Naive B cell (primary cell): ENCODE measurements around the gene CCL18. TPM values are rescaled to one million over a fixed set of nuclear protein-coding genes. Genes with fewer than 3 reads are reported as not detected.
A peak's percentile ranks its signal among the peaks of the same experiment; 100 is the strongest.
"Not testable (repeated sequence)": the region's sequence is repeated elsewhere in the genome, so short reads cannot be mapped to it uniquely, and the experiment has no call there.

Experiments
- ATAC-seq, 2 donors: fragments of 150-1000 bp; cut with Tn5 transposase; 2 replicates each; pipeline ENCODE4 v1.10.0; 2021; ENCODE audit warnings: low read depth in 2 of 2, mild to moderate bottlenecking in 2 of 2, moderate library complexity in 2 of 2
- DNase-seq: peaks from one replicate; pipeline ENCODE4 v3.0.0; 2022
- H3K27ac Mint-ChIP-seq, 6 donors: one replicate each; pipeline ENCODE4 v1.8.0; 2020 to 2022; ENCODE audit warnings: mild to moderate bottlenecking in 6 of 6, mixed read lengths in 6 of 6, moderate library complexity in 5 of 6, inconsistent platforms in 2 of 6
- H3K27me3 Mint-ChIP-seq, 3 donors: one replicate each; pipeline ENCODE4 v1.8.0; 2021 to 2022; ENCODE audit warnings: mixed read lengths in 3 of 3, mild to moderate bottlenecking in 1 of 3
- H3K36me3 Mint-ChIP-seq, 2 donors: one replicate each; pipeline ENCODE4 v1.8.0; 2020 to 2022; ENCODE audit warnings: mixed read lengths in 2 of 2, inconsistent platforms in 1 of 2, mild to moderate bottlenecking in 1 of 2
- H3K4me1 Mint-ChIP-seq, 3 donors: one replicate each; pipeline ENCODE4 v1.8.0; 2020 to 2022; ENCODE audit warnings: mixed read lengths in 3 of 3, inconsistent platforms in 1 of 3, mild to moderate bottlenecking in 1 of 3, moderate library complexity in 1 of 3
- H3K4me3 Mint-ChIP-seq, 8 donors: one replicate each; pipeline ENCODE4 v1.8.0; 2020 to 2022; ENCODE audit warnings: mild to moderate bottlenecking in 8 of 8, mixed read lengths in 8 of 8, moderate library complexity in 8 of 8, inconsistent platforms in 2 of 8
- H3K9me3 Mint-ChIP-seq, 7 donors: one replicate each; pipeline ENCODE4 v1.8.0; 2020 to 2022; ENCODE audit warnings: mixed read lengths in 7 of 7, mild to moderate bottlenecking in 5 of 7, inconsistent platforms in 2 of 7, moderate library complexity in 1 of 7
- polyA plus RNA-seq, 6 donors: library from polyadenylated mRNA; unstranded; fragments of 300-500 nt; fragmentation: Illumina TruSeq; gene quantifications; one replicate each; pipeline ENCODE4 v1.2.3, GENCODE V29; 2021; ENCODE audit warnings: low read depth in 6 of 6

Gene CCL18
- polyA plus RNA-seq, 6 donors from 2014 or later = not detected

DNA sequence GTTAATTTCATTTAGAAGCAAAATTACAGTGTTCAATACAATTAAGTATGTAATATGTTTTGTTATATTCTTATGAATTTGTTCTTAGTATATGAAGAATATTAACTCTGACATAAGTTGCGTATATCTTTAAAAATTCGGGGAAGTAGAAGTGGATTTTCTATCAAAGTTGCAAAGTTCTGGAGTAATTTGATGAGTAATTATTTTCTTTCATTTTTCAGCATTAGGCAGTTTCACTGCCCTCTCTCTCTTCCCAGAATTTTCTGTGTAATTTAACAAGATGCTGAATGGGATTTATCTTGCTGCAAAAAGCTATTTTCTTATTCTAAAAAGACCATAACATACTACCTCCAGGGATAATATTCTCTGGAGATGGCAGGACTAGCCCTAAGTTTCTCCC, 8.9 kb upstream of the CCL18 start:
- Mint-ChIP-seq H3K36me3 (peaks cover 6 to 10% of the 10 kb centered on the region in 2 donors), H3K4me3 (no peak overlapping the region), H3K27me3 (peaks cover 1 to 10% (median 9%) of the 10 kb centered on the region in 3 donors), H3K9me3 (peaks cover under 1 to 24% (median 18%) of the 10 kb centered on the region in 7 donors), H3K4me1 (peaks cover 0 to 12% (median 8%) of the 10 kb centered on the region in 3 donors), H3K27ac (no peak overlapping the region)
- ATAC-seq = no peak
- DNase-seq = no peak

DNA sequence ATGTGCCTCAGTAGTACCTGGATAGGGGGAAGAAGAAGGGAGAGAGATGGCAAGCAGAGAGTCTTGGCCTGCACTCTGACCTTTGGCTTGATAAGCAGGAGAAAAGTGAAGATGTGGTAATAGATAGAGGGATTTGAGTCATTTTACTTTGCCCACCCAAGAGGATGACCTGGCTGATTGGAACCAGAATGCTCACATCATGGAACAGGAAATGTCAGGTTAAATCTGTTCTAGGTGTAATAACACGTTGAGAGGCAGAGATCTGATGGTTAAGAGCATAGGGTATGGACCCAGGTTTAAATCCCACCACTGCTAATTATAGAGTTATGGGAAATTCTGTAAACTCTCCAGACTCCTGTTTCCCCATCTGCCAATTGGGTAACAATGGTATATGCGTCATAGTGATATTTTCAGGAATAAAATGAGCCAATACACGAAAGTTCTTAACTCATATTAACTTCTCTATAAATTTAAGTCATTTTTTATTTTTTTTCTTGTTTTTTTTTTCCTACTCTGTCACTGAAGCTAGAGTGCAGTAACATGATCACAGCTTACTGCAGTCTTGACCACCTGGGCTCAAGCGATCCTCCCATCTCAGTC, 8.1 kb upstream of the CCL18 start:
- Mint-ChIP-seq H3K27ac (no peak overlapping the region), H3K27me3 (peaks cover 0 to 10% (median 8%) of the 10 kb centered on the region in 3 donors), H3K4me1 (peaks cover 0 to 12% (median 8%) of the 10 kb centered on the region in 3 donors), H3K36me3 (peaks cover 5 to 6% of the 10 kb centered on the region in 2 donors), H3K4me3 (no peak overlapping the region), H3K9me3 (peaks cover 0 to 19% (median 13%) of the 10 kb centered on the region in 7 donors)
- ATAC-seq (no peak), DNase-seq (no peak)

DNA sequence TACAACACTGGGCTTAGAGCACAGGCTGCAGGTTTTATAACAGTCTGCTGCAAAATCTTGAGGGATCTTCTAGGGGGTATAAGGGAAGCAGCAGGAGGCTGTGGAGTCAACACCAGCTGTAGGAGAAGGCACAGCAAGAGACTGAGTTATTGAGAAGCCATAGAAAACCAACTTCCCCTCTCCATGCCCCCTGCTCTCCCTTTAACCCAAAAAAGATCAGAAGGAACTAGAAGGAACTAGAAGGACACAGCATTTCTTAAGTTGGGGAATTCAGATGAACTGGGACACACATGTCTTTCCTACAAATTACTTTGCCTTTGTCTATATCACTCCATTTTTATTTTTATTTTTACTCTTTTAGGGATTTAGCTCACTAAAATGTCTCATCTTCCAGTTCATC, 6.2 kb upstream of the CCL18 start:
- no peaks in the 10 kb centered on the region for H3K36me3 Mint-ChIP-seq
- ATAC-seq (no peak), DNase-seq (no peak)
- peaks cover 0 to 12% (median 8%) of the 10 kb centered on the region in 3 donors for H3K4me1 Mint-ChIP-seq
- H3K27ac Mint-ChIP-seq = peak overlapping the region in 1 of 6 donors; percentile 47
- H3K27me3 Mint-ChIP-seq = peaks cover 0 to 10% (median 0%) of the 10 kb centered on the region in 3 donors
- H3K4me3 Mint-ChIP-seq = no peak overlapping the region
- H3K9me3 Mint-ChIP-seq = no peaks in the 10 kb centered on the region

GRCh38 chr17:36059406-36059805, 4.7 kb upstream of the CCL18 start:
- H3K4me1 Mint-ChIP-seq = peaks cover 4 to 11% (median 8%) of the 10 kb centered on the region in 3 donors
- H3K36me3 Mint-ChIP-seq = no peaks in the 10 kb centered on the region
- no peak overlapping the region for H3K27ac Mint-ChIP-seq
- H3K4me3 Mint-ChIP-seq = no peak overlapping the region
- no peak for DNase-seq
- peaks cover 0 to 2% (median 0%) of the 10 kb centered on the region in 7 donors for H3K9me3 Mint-ChIP-seq
- ATAC-seq = no peak
- peaks cover 0 to 10% (median 0%) of the 10 kb centered on the region in 3 donors for H3K27me3 Mint-ChIP-seq

- DNase-seq (no peak), ATAC-seq (no peak)
- no peaks in the 10 kb centered on the region for H3K36me3 Mint-ChIP-seq
- H3K9me3 Mint-ChIP-seq = peaks cover 0 to 3% (median 0%) of the 10 kb centered on the region in 7 donors
- H3K27me3 Mint-ChIP-seq = peaks cover 0 to 10% (median 0%) of the 10 kb centered on the region in 3 donors
- H3K27ac Mint-ChIP-seq = no peak overlapping the region
- H3K4me3 Mint-ChIP-seq = no peak overlapping the region
- H3K4me1 Mint-ChIP-seq = peaks cover 8 to 20% (median 14%) of the 10 kb centered on the region in 3 donors
Observed at GRCh38 chr17:36060816-36061215, 3.3 kb upstream of the CCL18 start.

- Mint-ChIP-seq H3K36me3 (peaks cover 0 to 6% of the 10 kb centered on the region in 2 donors), H3K27me3 (no peaks in the 10 kb centered on the region), H3K9me3 (peaks cover 0 to 5% (median 0%) of the 10 kb centered on the region in 7 donors), H3K27ac (no peak overlapping the region), H3K4me1 (peaks cover 13 to 26% (median 15%) of the 10 kb centered on the region in 3 donors), H3K4me3 (no peak overlapping the region)
- DNase-seq (no peak), ATAC-seq (no peak)
Observed at GRCh38 chr17:36066365-36066985, 2.4 kb downstream of the CCL18 start.

DNA sequence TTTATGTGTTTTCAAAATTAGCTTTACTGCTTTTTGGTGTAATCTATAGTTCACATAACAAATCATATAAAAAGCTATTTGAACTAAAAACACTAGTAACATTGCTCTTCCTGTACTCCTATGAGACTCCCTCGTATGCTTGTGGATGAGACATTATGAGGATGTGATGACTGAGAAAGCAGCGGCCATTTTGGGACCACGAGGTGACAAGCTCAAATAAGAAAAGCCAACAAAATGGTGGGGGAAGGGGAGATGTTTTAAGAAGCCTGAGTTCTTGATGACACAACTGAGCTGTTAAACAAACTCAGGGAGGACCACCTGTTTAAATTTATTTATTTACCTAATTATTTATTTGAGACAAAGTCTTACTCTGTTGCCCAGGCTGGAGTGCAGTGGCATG, 4.5 kb downstream of the CCL18 start:
- H3K9me3 Mint-ChIP-seq = peaks cover 0 to 5% (median 0%) of the 10 kb centered on the region in 7 donors
- H3K4me1 Mint-ChIP-seq = peaks cover 15 to 33% (median 21%) of the 10 kb centered on the region in 3 donors
- peaks cover 0 to 6% of the 10 kb centered on the region in 2 donors for H3K36me3 Mint-ChIP-seq
- DNase-seq (no peak), ATAC-seq (no peak)
- no peak overlapping the region for H3K4me3 Mint-ChIP-seq
- no peak overlapping the region for H3K27ac Mint-ChIP-seq
- H3K27me3 Mint-ChIP-seq = no peaks in the 10 kb centered on the region

GRCh38 chr17:36069136-36069535, 5.1 kb downstream of the CCL18 start:
- Mint-ChIP-seq H3K9me3 (peaks cover 0 to 5% (median 0%) of the 10 kb centered on the region in 7 donors), H3K27me3 (no peaks in the 10 kb centered on the region), H3K4me3 (no peak overlapping the region), H3K4me1 (peaks cover 14 to 32% (median 21%) of the 10 kb centered on the region in 3 donors), H3K36me3 (peaks cover 0 to 6% of the 10 kb centered on the region in 2 donors), H3K27ac (no peak overlapping the region)
- no peak for ATAC-seq
- no peak for DNase-seq

DNA sequence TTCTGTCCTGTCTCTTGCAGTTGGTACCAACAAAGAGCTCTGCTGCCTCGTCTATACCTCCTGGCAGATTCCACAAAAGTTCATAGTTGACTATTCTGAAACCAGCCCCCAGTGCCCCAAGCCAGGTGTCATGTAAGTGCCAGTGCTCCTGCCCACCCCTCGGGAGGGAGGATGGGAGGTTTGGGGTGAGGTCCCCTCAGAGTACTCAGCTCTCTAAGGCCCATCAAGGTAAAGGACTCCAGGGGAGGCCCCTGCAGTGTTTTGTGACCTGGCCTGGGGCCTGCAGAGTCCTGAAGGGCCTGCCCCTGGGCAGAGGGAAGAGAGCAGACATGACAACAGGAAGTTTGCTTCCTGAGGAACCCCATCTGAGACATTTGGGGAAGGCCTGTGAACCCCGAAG, 6.4 kb downstream of the CCL18 start:
- Mint-ChIP-seq H3K36me3 (peaks cover 0 to 6% of the 10 kb centered on the region in 2 donors), H3K27me3 (no peaks in the 10 kb centered on the region), H3K4me3 (no peak overlapping the region), H3K9me3 (peaks cover 0 to 5% (median 0%) of the 10 kb centered on the region in 7 donors), H3K4me1 (peaks cover 11 to 28% (median 19%) of the 10 kb centered on the region in 3 donors), H3K27ac (peak overlapping the region in 1 of 6 donors; percentile 12)
- no peak for DNase-seq
- no peak for ATAC-seq

GRCh38 chr17:36071751-36072150, 7.7 kb downstream of the CCL18 start:
- DNase-seq (no peak), ATAC-seq (no peak)
- H3K4me1 Mint-ChIP-seq = peaks cover 4 to 19% (median 11%) of the 10 kb centered on the region in 3 donors
- peaks cover 0 to 2% (median 0%) of the 10 kb centered on the region in 7 donors for H3K9me3 Mint-ChIP-seq
- H3K4me3 Mint-ChIP-seq = no peak overlapping the region
- no peaks in the 10 kb centered on the region for H3K36me3 Mint-ChIP-seq
- no peak overlapping the region for H3K27ac Mint-ChIP-seq
- H3K27me3 Mint-ChIP-seq = no peaks in the 10 kb centered on the region

DNA sequence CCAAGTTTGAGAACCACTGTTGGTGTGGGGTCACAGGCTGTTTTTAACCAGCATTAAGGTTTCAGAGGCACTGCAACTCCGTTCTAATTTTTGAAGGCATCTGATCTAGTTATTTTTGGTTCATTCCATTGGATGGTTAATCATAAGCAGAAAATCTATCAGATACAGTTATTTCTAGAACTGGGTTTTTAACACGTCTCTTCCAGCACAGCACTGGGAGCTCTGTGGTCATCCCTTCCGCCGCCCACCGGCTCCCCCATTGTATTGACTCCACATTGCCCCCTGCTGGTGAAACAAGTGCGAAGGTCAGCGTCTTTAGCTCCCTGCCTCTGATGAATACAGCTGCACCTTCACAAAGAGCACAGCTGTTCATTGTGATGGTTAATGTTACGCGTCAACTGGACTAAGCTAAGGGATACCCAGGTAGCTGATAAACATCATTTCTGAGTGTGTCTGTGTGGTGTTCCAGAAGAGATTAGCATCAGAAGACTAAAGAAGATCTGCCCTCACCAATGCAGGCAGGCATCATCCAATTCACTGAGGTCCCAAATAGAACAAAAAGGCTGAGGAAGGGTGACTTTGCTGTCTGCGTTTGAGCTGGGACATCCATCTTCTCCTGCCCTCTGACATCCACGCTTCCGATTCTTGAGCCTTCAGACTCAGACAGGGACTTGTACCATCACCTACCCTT, 8.5 kb downstream of the CCL18 start:
- H3K4me3 Mint-ChIP-seq = peak overlapping the region in 3 of 8 donors; percentile 0 to 48 (median 5)
- peak; percentile 33 for DNase-seq
- peak overlapping the region in 1 of 6 donors; percentile 14 for H3K27ac Mint-ChIP-seq
- peaks cover 6 to 19% (median 15%) of the 10 kb centered on the region in 3 donors for H3K4me1 Mint-ChIP-seq
- H3K36me3 Mint-ChIP-seq = peaks cover 0 to 4% of the 10 kb centered on the region in 2 donors
- H3K27me3 Mint-ChIP-seq = no peaks in the 10 kb centered on the region
- peaks cover 0 to 4% (median under 1%) of the 10 kb centered on the region in 7 donors for H3K9me3 Mint-ChIP-seq
- ATAC-seq = peak; percentile 41 to 60

DNA sequence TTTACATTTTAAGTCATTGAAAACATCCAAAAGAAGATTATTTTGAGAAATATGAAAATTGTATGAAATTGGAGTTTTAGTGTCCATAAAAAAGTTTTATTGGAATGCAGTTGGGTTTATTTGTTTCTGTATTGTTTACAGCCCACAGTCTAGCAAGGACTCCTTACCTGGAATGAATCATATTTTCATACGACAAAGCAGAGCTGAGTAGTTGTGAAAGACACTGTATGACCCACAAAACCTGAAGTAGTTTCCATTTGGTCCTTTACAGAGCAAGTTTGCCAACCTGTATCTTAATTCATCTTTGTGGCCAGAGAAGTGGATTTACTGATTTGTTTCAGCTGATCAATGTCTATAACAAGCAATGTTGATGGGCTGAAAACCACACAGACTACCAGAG, 10.3 kb downstream of the CCL18 start:
- peaks cover 1 to 11% (median 6%) of the 10 kb centered on the region in 7 donors for H3K9me3 Mint-ChIP-seq
- no peak overlapping the region for H3K27ac Mint-ChIP-seq
- DNase-seq (no peak), ATAC-seq (no peak)
- H3K36me3 Mint-ChIP-seq = peaks cover 0 to 9% of the 10 kb centered on the region in 2 donors
- H3K27me3 Mint-ChIP-seq = no peaks in the 10 kb centered on the region
- H3K4me3 Mint-ChIP-seq = no peak overlapping the region
- H3K4me1 Mint-ChIP-seq = peaks cover 11 to 19% (median 18%) of the 10 kb centered on the region in 3 donors

DNA sequence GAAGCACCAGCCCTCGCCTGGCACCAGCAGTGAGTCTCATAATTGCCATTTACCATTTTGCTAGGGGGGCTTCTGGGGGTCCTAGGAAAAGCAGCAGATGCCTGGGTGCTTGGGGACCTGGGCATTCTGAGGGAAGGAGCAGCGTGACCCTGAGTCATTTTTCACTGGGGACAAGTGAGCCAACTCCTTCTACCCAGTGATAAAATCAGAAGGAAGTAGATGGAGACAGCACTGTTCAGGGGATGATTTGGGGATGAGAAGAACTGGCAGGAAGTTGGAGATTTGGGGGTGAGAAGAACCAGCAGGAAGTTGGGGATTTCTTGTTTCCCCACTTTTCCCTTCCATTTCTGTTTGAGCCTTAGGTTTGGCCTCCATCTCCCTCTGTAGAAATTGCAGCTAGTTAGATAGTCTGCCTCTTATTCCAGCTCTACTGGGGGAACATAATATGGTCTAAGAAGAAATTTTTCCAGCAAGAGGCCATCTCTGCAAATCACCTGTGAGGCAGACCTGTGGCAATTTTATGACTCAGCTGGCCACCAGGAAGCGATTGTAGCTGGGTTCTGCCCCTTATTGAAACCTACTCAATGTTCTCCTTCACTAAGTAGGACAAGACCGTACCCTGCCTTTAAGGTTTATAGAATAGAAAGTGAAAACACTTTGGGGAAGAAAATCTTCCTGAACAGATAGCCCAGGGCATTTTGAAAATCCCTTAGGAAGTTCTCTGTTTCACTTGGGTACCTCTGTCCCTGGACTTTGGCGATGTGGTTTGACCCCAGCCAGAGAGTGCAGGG, 17.8 kb downstream of the CCL18 start:
- H3K4me1 Mint-ChIP-seq = peaks cover 26 to 43% (median 32%) of the 10 kb centered on the region in 3 donors
- peak; percentile 39 to 48 for ATAC-seq
- peak overlapping the region; percentile 92 to 98 (median 96) for H3K27ac Mint-ChIP-seq
- peaks cover 1 to 11% (median 5%) of the 10 kb centered on the region in 7 donors for H3K9me3 Mint-ChIP-seq
- H3K27me3 Mint-ChIP-seq, H3K36me3 Mint-ChIP-seq, DNase-seq: not testable (repeated sequence)
- peak overlapping the region; percentile 69 to 88 (median 86) for H3K4me3 Mint-ChIP-seq
